Activated CD4-positive, alpha-beta T cell treated with anti-CD3 and anti-CD28 coated beads for 48 hours (primary cell): ENCODE results near the gene HES3.

Source experiments
- DNase-seq: peaks from one replicate; pipeline ENCODE4 v3.0.0-alpha.2; 2020

Gene HES3

GRCh38 chr1:6281511-6282402 lies 37.8 kb downstream of the HES3 start:
- no peak for DNase-seq

- DNase-seq: no peak
Measured at GRCh38 chr1:6282577-6283270, 38.7 kb downstream of the HES3 start.

GRCh38 chr1:6285336-6285735 lies 41.4 kb downstream of the HES3 start:
- no peak for DNase-seq

- no peak for DNase-seq
Measured at GRCh38 chr1:6286266-6286665, 42.3 kb downstream of the HES3 start.

- DNase-seq: no peak
Measured at GRCh38 chr1:6287029-6287428, 43.0 kb downstream of the HES3 start.

- DNase-seq: no peak
Measured at GRCh38 chr1:6287431-6287886, 43.5 kb downstream of the HES3 start.

GRCh38 chr1:6288026-6288425 lies 44.0 kb downstream of the HES3 start:
- DNase-seq: no peak

- DNase-seq: no peak
Measured at GRCh38 chr1:6288665-6289064, 44.7 kb downstream of the HES3 start.

GRCh38 chr1:6292102-6292501 lies 48.1 kb downstream of the HES3 start:
- no peak for DNase-seq

- DNase-seq: no peak
Measured at GRCh38 chr1:6294080-6294889, 50.3 kb downstream of the HES3 start.

- no peak for DNase-seq
Measured at GRCh38 chr1:6294890-6295556, 51.0 kb downstream of the HES3 start.
